Measurements from ENCODE around the gene BTNL2.
"Not testable (repeated sequence)": the region's sequence is repeated elsewhere in the genome, so short reads cannot be mapped to it uniquely, and the experiment has no call there.

Gene BTNL2

DNA sequence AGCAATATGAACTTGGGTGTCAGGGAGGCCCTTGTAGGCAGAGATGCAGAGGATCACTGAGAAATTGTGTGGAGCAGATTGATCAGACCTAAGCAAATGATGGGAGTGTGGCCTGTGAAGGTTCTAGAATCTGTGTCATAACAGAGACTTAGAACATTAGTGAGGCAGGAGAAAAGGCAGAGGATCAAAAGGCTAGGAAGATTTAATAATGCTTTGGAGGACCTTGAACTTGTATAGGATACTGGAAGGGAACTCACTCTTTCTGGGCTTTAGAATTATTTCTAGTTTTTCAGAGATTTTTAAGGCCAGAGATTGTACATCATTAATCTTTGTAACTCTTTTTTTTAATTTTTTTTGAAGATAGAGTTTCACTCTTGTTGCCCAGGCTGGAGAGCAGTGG is 35.2 kb downstream of the BTNL2 start, which contains the start of gene TSBP1:
TSBP1 (minus strand) TSS at position 101 of the 400 bp plus-strand sequence. CDS start 197 bp downstream, outside the sequence.
- TF ChIP-seq, protein P1, sequence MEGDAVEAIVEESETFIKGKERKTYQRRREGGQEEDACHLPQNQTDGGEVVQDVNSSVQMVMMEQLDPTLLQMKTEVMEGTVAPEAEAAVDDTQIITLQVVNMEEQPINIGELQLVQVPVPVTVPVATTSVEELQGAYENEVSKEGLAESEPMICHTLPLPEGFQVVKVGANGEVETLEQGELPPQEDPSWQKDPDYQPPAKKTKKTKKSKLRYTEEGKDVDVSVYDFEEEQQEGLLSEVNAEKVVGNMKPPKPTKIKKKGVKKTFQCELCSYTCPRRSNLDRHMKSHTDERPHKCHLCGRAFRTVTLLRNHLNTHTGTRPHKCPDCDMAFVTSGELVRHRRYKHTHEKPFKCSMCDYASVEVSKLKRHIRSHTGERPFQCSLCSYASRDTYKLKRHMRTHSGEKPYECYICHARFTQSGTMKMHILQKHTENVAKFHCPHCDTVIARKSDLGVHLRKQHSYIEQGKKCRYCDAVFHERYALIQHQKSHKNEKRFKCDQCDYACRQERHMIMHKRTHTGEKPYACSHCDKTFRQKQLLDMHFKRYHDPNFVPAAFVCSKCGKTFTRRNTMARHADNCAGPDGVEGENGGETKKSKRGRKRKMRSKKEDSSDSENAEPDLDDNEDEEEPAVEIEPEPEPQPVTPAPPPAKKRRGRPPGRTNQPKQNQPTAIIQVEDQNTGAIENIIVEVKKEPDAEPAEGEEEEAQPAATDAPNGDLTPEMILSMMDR (IDR thresholded peaks at IDR 0.05; ENCODE audit: low read depth, low read length), result no peak
- no peak within 1 kb of the TSS for H3K4me3 ChIP-seq (ENCODE audit: low read depth, low read length)
- in situ Hi-C loops (cut with HindIII; ENCODE audit: low sequenced_read_pairs), result no loop called here
- DNase-seq (ENCODE audit: low read depth, low spot score), result no peak

DNA sequence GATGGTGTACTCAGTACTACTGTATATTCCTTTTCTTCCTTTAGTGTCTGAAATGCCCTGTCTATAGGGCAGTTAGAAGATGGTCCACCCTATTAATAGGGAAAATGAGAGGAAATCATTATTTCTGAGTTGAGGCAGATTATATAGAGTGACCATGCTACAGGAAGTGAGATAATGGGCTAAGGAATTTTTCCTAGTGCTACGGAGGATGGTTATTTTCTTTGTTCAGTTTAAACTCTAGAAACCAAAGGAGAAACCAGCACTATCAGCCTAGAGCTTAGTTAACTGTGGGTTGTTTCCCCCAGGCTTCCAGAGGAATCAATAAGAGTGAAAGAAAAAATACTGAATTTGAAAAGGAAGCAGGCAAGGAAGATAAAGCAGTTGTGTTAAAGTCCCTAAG is 35.8 kb downstream of the BTNL2 start:
- TF ChIP-seq, protein P1 (IDR thresholded peaks at IDR 0.05; ENCODE audit: low read depth, low read length), result no peak
- in situ Hi-C loops (cut with HindIII; ENCODE audit: low sequenced_read_pairs), result no loop called here
- peak; percentile 6 for DNase-seq (ENCODE audit: low read depth, low spot score)
- H3K4me3 ChIP-seq (ENCODE audit: low read depth, low read length), result no peak overlapping the region

DNA sequence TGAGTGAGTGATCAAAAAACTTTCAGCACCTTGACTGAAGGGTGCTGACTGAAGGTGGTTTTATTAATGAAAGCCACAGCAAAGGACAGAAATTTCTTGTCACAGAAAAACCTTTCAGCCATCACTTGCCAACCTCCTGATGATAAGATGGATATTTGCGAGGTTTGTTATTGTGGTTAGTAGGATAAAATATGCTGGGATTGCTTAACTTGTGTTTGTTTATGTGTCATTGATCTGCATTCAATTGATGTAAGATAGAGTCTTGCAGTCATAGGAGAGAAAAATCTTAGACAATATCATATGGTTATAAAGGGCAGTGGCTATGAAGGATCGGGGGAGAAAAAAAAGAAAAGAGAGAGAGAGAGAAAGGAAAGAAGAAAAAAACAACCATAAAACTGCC is 36.5 kb downstream of the BTNL2 start:
- peak; percentile 15 for DNase-seq (ENCODE audit: low read depth, low spot score)
- in situ Hi-C loops (cut with HindIII; ENCODE audit: low sequenced_read_pairs), result no loop called here
- no peak overlapping the region for H3K4me3 ChIP-seq (ENCODE audit: low read depth, low read length)
- TF ChIP-seq, protein P1 (IDR thresholded peaks at IDR 0.05; ENCODE audit: low read depth, low read length), result no peak

DNA sequence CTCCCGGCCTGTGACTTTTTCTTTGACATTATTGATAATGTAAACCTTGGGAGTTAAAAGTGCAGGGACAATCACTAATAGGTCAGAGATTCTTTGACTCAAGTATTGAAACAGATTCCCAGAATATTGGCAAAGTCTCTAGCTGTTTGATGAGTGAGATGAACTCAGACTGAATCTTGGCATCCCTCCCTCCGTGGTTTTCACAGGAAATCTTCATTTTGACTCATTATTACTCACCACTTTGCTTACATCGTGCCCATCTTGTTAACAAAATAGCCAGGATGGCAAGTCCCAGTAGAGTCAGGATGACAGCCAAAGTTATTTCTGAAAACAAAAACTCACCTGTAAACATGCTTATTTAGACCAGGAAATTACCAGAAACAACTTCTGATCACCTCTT is 37.3 kb downstream of the BTNL2 start:
- peak; percentile 93 for DNase-seq (ENCODE audit: low read depth, low spot score)
- TF ChIP-seq, protein P1 (IDR thresholded peaks at IDR 0.05; ENCODE audit: low read depth, low read length), result no peak

DNA sequence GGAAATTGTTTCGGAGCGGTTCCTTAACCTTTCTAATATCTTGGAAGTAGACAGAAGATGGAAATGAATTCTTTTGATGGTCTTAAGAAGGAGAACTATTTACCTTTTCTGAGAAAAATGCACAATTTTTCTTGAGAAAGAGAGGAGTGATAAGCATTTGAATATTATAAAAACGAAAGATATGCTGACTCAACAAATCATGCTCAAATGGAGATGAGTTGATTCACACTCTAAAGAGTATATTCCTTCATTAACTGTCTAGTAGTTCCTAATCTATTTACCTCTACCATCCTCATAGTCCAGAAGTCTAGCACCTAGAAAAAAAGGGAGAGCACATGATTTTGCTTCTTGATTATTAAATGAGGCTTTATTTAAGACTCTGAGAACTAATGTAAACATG is 39.3 kb downstream of the BTNL2 start:
- in situ Hi-C loops (cut with HindIII; ENCODE audit: low sequenced_read_pairs), result no loop called here
- no peak for DNase-seq (ENCODE audit: low read depth, low spot score)
- TF ChIP-seq, protein P1 (IDR thresholded peaks at IDR 0.05; ENCODE audit: low read depth, low read length), result no peak
- no peak overlapping the region for H3K4me3 ChIP-seq (ENCODE audit: low read depth, low read length)

More for the DNA sequence above, 37.3 kb downstream of the BTNL2 start:
- H3K4me3 ChIP-seq (ENCODE audit: low read depth, low read length), result no peak overlapping the region
- in situ Hi-C loops (cut with HindIII; ENCODE audit: low sequenced_read_pairs), result no loop called here

DNA sequence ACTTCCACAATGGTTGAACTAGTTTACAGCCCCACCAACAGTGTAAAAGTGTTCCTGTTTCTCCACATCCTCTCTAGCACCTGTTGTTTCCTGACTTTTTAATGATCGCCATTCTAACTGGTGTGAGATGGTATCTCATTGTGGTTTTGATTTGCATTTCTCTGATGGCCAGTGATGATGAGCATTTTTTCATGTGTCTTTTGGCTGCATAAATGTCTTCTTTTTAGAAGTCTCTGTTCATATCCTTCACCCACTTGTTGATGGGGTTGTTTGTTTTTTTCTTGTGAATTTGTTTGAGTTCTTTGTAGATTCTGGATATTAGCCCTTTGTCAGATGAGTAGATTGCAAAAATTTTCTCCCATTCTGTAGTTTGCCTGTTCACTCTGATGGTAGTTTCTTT is 47.8 kb downstream of the BTNL2 start:
- H3K4me3 ChIP-seq (ENCODE audit: low read depth, low read length); in situ Hi-C loops (cut with HindIII; ENCODE audit: low sequenced_read_pairs); DNase-seq (ENCODE audit: low read depth, low spot score): not testable (repeated sequence)

DNA sequence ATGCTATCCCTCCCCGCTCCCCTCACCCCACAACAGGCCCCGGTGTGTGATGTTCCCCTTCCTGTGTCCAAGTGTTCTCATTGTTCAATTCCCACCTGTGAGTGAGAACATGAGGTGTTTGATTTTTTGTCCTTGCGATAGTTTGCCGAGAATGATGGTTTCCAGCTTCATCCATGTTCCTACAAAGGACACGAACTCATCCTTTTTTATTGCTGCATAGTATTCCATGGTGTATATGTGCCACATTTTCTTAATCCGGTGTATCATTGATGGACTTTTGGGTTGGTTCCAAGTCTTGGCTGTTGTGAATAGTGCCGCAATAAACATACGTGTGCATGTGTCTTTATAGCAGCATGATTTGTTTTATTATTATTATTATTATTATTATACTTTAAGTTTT is 48.4 kb downstream of the BTNL2 start:
- DNase-seq (ENCODE audit: low read depth, low spot score); H3K4me3 ChIP-seq (ENCODE audit: low read depth, low read length); in situ Hi-C loops (cut with HindIII; ENCODE audit: low sequenced_read_pairs): not testable (repeated sequence)

DNA sequence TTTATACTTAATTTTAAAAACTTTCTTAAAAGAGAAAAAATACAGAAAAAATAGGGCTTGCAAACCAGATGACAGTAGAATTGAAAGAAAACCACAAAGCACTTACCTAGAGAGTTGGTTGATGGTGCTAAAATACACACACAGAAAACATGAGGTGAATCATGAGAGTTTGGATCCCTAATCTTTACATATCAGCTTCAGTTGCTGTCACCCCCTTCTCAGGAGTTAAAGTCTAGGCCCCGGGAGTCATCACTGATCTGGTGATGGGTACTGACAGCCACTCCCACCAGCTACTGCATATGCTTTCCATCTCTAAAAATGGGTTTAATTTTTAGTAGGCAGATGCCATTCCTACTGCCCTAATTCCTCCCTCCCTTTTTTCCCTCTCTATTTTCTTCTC is 52.0 kb downstream of the BTNL2 start:
- DNase-seq (ENCODE audit: low read depth, low spot score), result no peak
- TF ChIP-seq, protein P1 (IDR thresholded peaks at IDR 0.05; ENCODE audit: low read depth, low read length), result no peak
- in situ Hi-C loops (cut with HindIII; ENCODE audit: low sequenced_read_pairs), result no loop called here
- H3K4me3 ChIP-seq (ENCODE audit: low read depth, low read length), result no peak overlapping the region
